Breast epithelium (tissue), 3 donors: ENCODE data around the gene PRKAG1.

Experiments used
- POLR2A ChIP-seq: fragments of 450-650 bp; IDR thresholded peaks from one replicate; pipeline ENCODE4 v1.6.1; 2016; ENCODE audit warnings: antibody characterized with exemption, mild to moderate bottlenecking, moderate library complexity
- POLR2AphosphoS5 ChIP-seq, 3 donors: sonication (generic); formaldehyde crosslinking; IDR thresholded peaks; one replicate each; pipeline ENCODE4 v1.6.1; 2017; ENCODE audit warnings: antibody characterized with exemption in 3 of 3
- TF ChIP-seq, protein P1 (sequence below), 3 donors: fragments of 450-650 bp; IDR thresholded peaks; one replicate each; pipeline ENCODE4 v1.5.1; 2016 to 2017; ENCODE audit warnings: antibody characterized with exemption in 3 of 3, mild to moderate bottlenecking in 3 of 3, moderate library complexity in 3 of 3

DNA sequence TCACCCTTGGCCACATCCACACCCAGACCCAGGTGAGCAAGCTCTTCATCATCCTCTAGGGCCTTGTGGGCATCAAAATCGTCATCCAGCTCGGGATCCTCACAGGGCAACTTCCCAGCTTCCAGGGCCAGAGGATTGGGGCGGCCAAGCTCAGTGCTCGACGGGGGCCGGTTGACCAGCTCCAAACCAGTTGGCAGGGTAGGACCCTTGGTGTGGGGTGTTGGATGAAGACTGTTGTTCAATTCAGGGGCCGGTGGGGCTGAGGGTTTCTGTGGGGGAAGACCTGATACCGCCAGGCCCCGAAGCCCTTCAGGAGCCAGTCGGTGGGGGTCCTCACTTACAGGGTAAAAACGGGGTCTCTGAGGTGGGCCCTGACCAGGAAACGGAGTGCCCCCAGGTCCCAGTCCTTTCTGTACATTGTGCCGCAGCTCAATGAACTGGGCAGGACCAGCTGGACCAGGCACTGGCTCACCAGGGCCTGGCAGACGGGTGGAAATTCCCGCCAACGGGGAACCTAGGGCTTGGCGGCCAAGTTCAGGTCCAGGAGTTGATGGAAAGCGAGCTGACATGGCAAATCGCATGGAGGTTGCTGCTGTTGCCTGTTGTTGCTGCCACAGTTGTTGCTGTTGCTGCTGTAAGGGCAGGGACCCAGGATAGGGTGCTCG lies 19.8 kb upstream of the PRKAG1 start:
- no peak for TF ChIP-seq POLR2A
- TF ChIP-seq, protein P1, sequence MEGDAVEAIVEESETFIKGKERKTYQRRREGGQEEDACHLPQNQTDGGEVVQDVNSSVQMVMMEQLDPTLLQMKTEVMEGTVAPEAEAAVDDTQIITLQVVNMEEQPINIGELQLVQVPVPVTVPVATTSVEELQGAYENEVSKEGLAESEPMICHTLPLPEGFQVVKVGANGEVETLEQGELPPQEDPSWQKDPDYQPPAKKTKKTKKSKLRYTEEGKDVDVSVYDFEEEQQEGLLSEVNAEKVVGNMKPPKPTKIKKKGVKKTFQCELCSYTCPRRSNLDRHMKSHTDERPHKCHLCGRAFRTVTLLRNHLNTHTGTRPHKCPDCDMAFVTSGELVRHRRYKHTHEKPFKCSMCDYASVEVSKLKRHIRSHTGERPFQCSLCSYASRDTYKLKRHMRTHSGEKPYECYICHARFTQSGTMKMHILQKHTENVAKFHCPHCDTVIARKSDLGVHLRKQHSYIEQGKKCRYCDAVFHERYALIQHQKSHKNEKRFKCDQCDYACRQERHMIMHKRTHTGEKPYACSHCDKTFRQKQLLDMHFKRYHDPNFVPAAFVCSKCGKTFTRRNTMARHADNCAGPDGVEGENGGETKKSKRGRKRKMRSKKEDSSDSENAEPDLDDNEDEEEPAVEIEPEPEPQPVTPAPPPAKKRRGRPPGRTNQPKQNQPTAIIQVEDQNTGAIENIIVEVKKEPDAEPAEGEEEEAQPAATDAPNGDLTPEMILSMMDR (IDR thresholded peaks at IDR 0.05): no peak
- no peak for TF ChIP-seq POLR2AphosphoS5 (IDR thresholded peaks at IDR 0.05)
